ENCODE results near the gene TMOD3. TPM values are rescaled to one million over a fixed set of nuclear protein-coding genes. Genes with fewer than 3 reads are reported as not detected.
A peak's percentile ranks its signal among the peaks of the same experiment; 100 is the strongest.
"Not testable (repeated sequence)": the region's sequence is repeated elsewhere in the genome, so short reads cannot be mapped to it uniquely, and the experiment has no call there.

The TMOD3 gene
- total RNA-seq, 1 experiment from 2014 or later: 94.6 TPM

GRCh38 chr15:51782357-51782896 is 47.0 kb upstream of the TMOD3 start:
- H3K27ac Mint-ChIP-seq (ENCODE audit: low read depth, unreplicated experiment): no peak overlapping the region
- ChIA-PET CTCF (interaction anchor here (0.8 to 1.3 kb wide), 2 partner anchors 133 to 375 kb away, joined by 3 to 4 read pairs; no protein-coding TSS in a partner anchor), POLR2A (no interaction called here)
- intact Hi-C loops (cut with micrococcal nuclease): loop anchor here (2.0 to 10.0 kb wide), 3 partner anchors 124 to 425 kb away; no protein-coding TSS in a partner anchor
- H3K27me3 Mint-ChIP-seq (ENCODE audit: insufficient read depth, unreplicated experiment): no peaks in the 10 kb centered on the region
- H3K36me3 Mint-ChIP-seq (ENCODE audit: insufficient read depth, unreplicated experiment): peaks cover 4% of the 10 kb centered on the region
- no TSS peak for BruUV-seq (replicated peaks)
- no peaks in the 10 kb centered on the region for H3K9me3 Mint-ChIP-seq (ENCODE audit: unreplicated experiment)
- H3K4me1 Mint-ChIP-seq (ENCODE audit: insufficient read depth, unreplicated experiment): peaks cover 16% of the 10 kb centered on the region
- TF ChIP-seq CTCF (IDR thresholded peaks at IDR 0.05; ENCODE audit: unreplicated experiment): peak; percentile 59
- H3K4me3 Mint-ChIP-seq (ENCODE audit: unreplicated experiment): no peak overlapping the region
- peak; percentile 55 for DNase-seq (ENCODE audit: unreplicated experiment)

- Mint-ChIP-seq H3K27ac (ENCODE audit: low read depth, unreplicated experiment) (no peak overlapping the region), H3K4me1 (ENCODE audit: insufficient read depth, unreplicated experiment) (peaks cover 16% of the 10 kb centered on the region), H3K36me3 (ENCODE audit: insufficient read depth, unreplicated experiment) (peaks cover 4% of the 10 kb centered on the region), H3K9me3 (ENCODE audit: unreplicated experiment) (no peaks in the 10 kb centered on the region), H3K27me3 (ENCODE audit: insufficient read depth, unreplicated experiment) (no peaks in the 10 kb centered on the region), H3K4me3 (ENCODE audit: unreplicated experiment) (no peak overlapping the region)
- BruUV-seq (replicated peaks): no TSS peak
- ChIA-PET CTCF (interaction anchor here (0.8 kb wide), 1 partner anchor 39 kb away, joined by 3 read pairs; no protein-coding TSS in a partner anchor), POLR2A (interaction anchor here (0.6 to 0.7 kb wide), 2 partner anchors 103 to 220 kb away, joined by 3 to 4 read pairs; partner anchors contain the start of gene SCG3)
- intact Hi-C loops (cut with micrococcal nuclease): loop anchor here (2.0 to 10.0 kb wide), 3 partner anchors 123 to 423 kb away; no protein-coding TSS in a partner anchor
- DNase-seq (ENCODE audit: unreplicated experiment): no peak
- no peak for TF ChIP-seq CTCF (IDR thresholded peaks at IDR 0.05; ENCODE audit: unreplicated experiment)
These were observed 45.5 kb upstream of the TMOD3 start for GRCh38 chr15:51783967-51784366.

- not testable (repeated sequence) for H3K36me3 Mint-ChIP-seq (ENCODE audit: insufficient read depth, unreplicated experiment); H3K4me1 Mint-ChIP-seq (ENCODE audit: insufficient read depth, unreplicated experiment)
These were observed 42.3 kb upstream of the TMOD3 start for GRCh38 chr15:51787130-51787529.

GRCh38 chr15:51792474-51792873 is 37.0 kb upstream of the TMOD3 start:
- H3K27ac Mint-ChIP-seq (ENCODE audit: low read depth, unreplicated experiment); H3K27me3 Mint-ChIP-seq (ENCODE audit: insufficient read depth, unreplicated experiment); H3K4me1 Mint-ChIP-seq (ENCODE audit: insufficient read depth, unreplicated experiment); intact Hi-C loops (cut with micrococcal nuclease); POLR2A ChIA-PET; CTCF ChIA-PET; H3K9me3 Mint-ChIP-seq (ENCODE audit: unreplicated experiment); BruUV-seq (replicated peaks); H3K4me3 Mint-ChIP-seq (ENCODE audit: unreplicated experiment); H3K36me3 Mint-ChIP-seq (ENCODE audit: insufficient read depth, unreplicated experiment); DNase-seq (ENCODE audit: unreplicated experiment): not testable (repeated sequence)

More at GRCh38 chr15:51787130-51787529, 42.3 kb upstream of the TMOD3 start:
- H3K27ac Mint-ChIP-seq (ENCODE audit: low read depth, unreplicated experiment); H3K9me3 Mint-ChIP-seq (ENCODE audit: unreplicated experiment); BruUV-seq (replicated peaks); H3K27me3 Mint-ChIP-seq (ENCODE audit: insufficient read depth, unreplicated experiment); H3K4me3 Mint-ChIP-seq (ENCODE audit: unreplicated experiment): not testable (repeated sequence)
- intact Hi-C loops (cut with micrococcal nuclease): loop anchor here (10.0 kb wide), 1 partner anchor 288 kb away; no protein-coding TSS in a partner anchor
- CTCF ChIA-PET: interaction anchor here (1.6 kb wide), 1 partner anchor 10 kb away, joined by 13 read pairs; no protein-coding TSS in a partner anchor
- POLR2A ChIA-PET: interaction anchor here (0.7 kb wide), 1 partner anchor 123 kb away, joined by 3 read pairs; no protein-coding TSS in a partner anchor
- DNase-seq (ENCODE audit: unreplicated experiment): peak; percentile 24

- H3K4me3 Mint-ChIP-seq (ENCODE audit: unreplicated experiment): no peak overlapping the region
- no peaks in the 10 kb centered on the region for H3K36me3 Mint-ChIP-seq (ENCODE audit: insufficient read depth, unreplicated experiment)
- ChIA-PET CTCF (no interaction called here), POLR2A (no interaction called here)
- H3K27ac Mint-ChIP-seq (ENCODE audit: low read depth, unreplicated experiment): no peak overlapping the region
- no peak for TF ChIP-seq CTCF (IDR thresholded peaks at IDR 0.05; ENCODE audit: unreplicated experiment)
- intact Hi-C loops (cut with micrococcal nuclease): no loop called here
- peaks cover 7% of the 10 kb centered on the region for H3K9me3 Mint-ChIP-seq (ENCODE audit: unreplicated experiment)
- no TSS peak for BruUV-seq (replicated peaks)
- H3K4me1 Mint-ChIP-seq (ENCODE audit: insufficient read depth, unreplicated experiment): peaks cover 7% of the 10 kb centered on the region
- peak; percentile 54 for DNase-seq (ENCODE audit: unreplicated experiment)
- H3K27me3 Mint-ChIP-seq (ENCODE audit: insufficient read depth, unreplicated experiment): no peaks in the 10 kb centered on the region
These were observed 35.7 kb upstream of the TMOD3 start for GRCh38 chr15:51793521-51794305.
